NB4 (cell line): Measurements from ENCODE around the gene RPL23.

Experiments
- CTCF ChIP-seq: IDR thresholded peaks from one replicate; pipeline ENCODE4 v1.5.1; 2012; ENCODE audit warnings: low read depth, low read length
- MAX ChIP-seq: IDR thresholded peaks from 2 replicates; pipeline ENCODE4 v1.6.1; 2011; ENCODE audit warnings: low read depth, low read length
- POLR2A ChIP-seq: IDR thresholded peaks from 2 replicates; pipeline ENCODE4 v1.6.1; 2011; ENCODE audit warnings: mild to moderate bottlenecking; ENCODE audit not compliant: insufficient read length; ENCODE audit errors: extremely low read depth

DNA sequence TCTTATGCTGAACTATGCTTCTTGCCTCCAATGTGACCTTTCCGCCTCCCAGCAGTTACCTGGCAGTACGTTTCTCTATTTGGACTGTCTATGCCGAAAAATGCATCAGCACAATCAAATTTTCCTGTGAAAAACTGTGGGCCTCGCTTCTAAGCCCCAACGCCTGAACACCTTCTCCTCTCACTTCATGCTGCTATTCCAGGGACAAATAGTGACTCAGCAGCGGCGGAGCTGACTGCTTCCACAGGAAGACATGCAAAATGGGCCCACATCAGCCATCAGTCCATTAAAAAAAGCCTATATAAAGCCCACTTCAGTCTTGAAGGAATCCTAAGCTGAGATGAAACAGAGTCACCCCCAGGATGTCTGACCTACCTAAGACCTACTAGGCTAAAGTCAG is 43.7 kb downstream of the RPL23 start:
- TF ChIP-seq POLR2A, result no peak
- TF ChIP-seq CTCF, result no peak
- no peak for TF ChIP-seq MAX
